Central memory CD4-positive, alpha-beta T cell (primary cell): Measurements from ENCODE around the gene NOC3L.
A peak's percentile ranks its signal among the peaks of the same experiment; 100 is the strongest.
"Not testable (repeated sequence)": the region's sequence is repeated elsewhere in the genome, so short reads cannot be mapped to it uniquely, and the experiment has no call there.

Experiments
- DNase-seq: peaks from one replicate; pipeline ENCODE4 v3.0.0; 2022
- total RNA-seq, 3 experiments: gene quantifications; one replicate each; lab custom pipeline; 2026; lab: John Stamatoyannopoulos, UW

NOC3L gene
- total RNA-seq: 41.3 to 149 (median 63.5) reads per million in 3 experiments

- DNase-seq: peak; percentile 90
Measured at GRCh38 chr10:94362360-94363250, at the start of gene NOC3L. NOC3L (minus strand) TSS chr10:94362939; CDS start chr10:94362838, 101 bp downstream.

- no peak for DNase-seq
Measured at GRCh38 chr10:94412449-94412848, 49.7 kb upstream of the NOC3L start.

GRCh38 chr10:94411304-94411703 is 48.6 kb upstream of the NOC3L start:
- DNase-seq: no peak

- no peak for DNase-seq
Measured at GRCh38 chr10:94409021-94409657, 46.4 kb upstream of the NOC3L start.

- no peak for DNase-seq
Measured at GRCh38 chr10:94407668-94408067, 44.9 kb upstream of the NOC3L start.

- DNase-seq: no peak
Measured at GRCh38 chr10:94405406-94405805, 42.7 kb upstream of the NOC3L start.

- no peak for DNase-seq
Measured at GRCh38 chr10:94403380-94404213, 40.9 kb upstream of the NOC3L start.

GRCh38 chr10:94402843-94403379 is 40.2 kb upstream of the NOC3L start:
- DNase-seq: no peak

GRCh38 chr10:94402204-94402842 is 39.6 kb upstream of the NOC3L start, which contains the start of gene TBC1D12:
TBC1D12 (plus strand) TSS chr10:94402541; CDS start chr10:94402614, 73 bp downstream.
- DNase-seq: peak; percentile 4

- DNase-seq: no peak
Measured at GRCh38 chr10:94398762-94399161, 36.0 kb upstream of the NOC3L start.

- no peak for DNase-seq
Measured at GRCh38 chr10:94397549-94398370, 35.0 kb upstream of the NOC3L start.

- not testable (repeated sequence) for DNase-seq
Measured at GRCh38 chr10:94392117-94392516, 29.4 kb upstream of the NOC3L start.

GRCh38 chr10:94385733-94386132 is 23.0 kb upstream of the NOC3L start:
- not testable (repeated sequence) for DNase-seq

- DNase-seq: no peak
Measured at GRCh38 chr10:94383530-94383929, 20.8 kb upstream of the NOC3L start.

GRCh38 chr10:94376865-94377264 is 14.1 kb upstream of the NOC3L start:
- no peak for DNase-seq

- no peak for DNase-seq
Measured at GRCh38 chr10:94375374-94375773, 12.6 kb upstream of the NOC3L start.

GRCh38 chr10:94370501-94370900 is 7.8 kb upstream of the NOC3L start:
- DNase-seq: no peak

- DNase-seq: no peak
Measured at GRCh38 chr10:94366382-94366781, 3.6 kb upstream of the NOC3L start.

GRCh38 chr10:94364482-94364881 is 1.7 kb upstream of the NOC3L start:
- DNase-seq: no peak

- no peak for DNase-seq
Measured at GRCh38 chr10:94363251-94363565, 469 bp upstream of the NOC3L start.

- DNase-seq: peak; percentile 27
Measured at GRCh38 chr10:94361171-94361794, 1.5 kb downstream of the NOC3L start.
